Ascending aorta (tissue), 2 donors: ENCODE results near the gene CDK3. TPM values are rescaled to one million over a fixed set of nuclear protein-coding genes. Genes with fewer than 3 reads are reported as not detected.

Source experiments
- DNase-seq, 2 donors: peaks; one replicate each; pipeline ENCODE4 v3.0.0-alpha.2; 2019; ENCODE audit warnings: low spot score in 2 of 2
- H3K27ac ChIP-seq, 2 donors: fragments of 200-600 bp; sonication (generic); one replicate each; pipeline ENCODE4 v1.5.1; 2016 to 2017; ENCODE audit warnings: mild to moderate bottlenecking in 1 of 2
- H3K27me3 ChIP-seq: fragments of 200-600 bp; sonication (generic); one replicate; pipeline ENCODE4 v1.5.1; 2017
- H3K36me3 ChIP-seq, 2 donors: fragments of 200-600 bp; sonication (generic); one replicate each; pipeline ENCODE4 v1.5.1; 2016
- H3K4me1 ChIP-seq, 2 donors: fragments of 200-600 bp; sonication (generic); one replicate each; pipeline ENCODE4 v1.5.1; 2016 to 2017; ENCODE audit warnings: mild to moderate bottlenecking in 1 of 2
- H3K4me3 ChIP-seq, 2 donors: fragments of 200-600 bp; sonication (generic); one replicate each; pipeline ENCODE4 v1.5.1; 2016 to 2017; ENCODE audit warnings: mild to moderate bottlenecking in 1 of 2
- H3K9me3 ChIP-seq, 2 donors: fragments of 200-600 bp; sonication (generic); one replicate each; pipeline ENCODE4 v1.5.1; 2016
- intact Hi-C: fragments of 100-400 bp; cut with DNase I; formaldehyde crosslinking; loops from one replicate; pipeline ENCODE4 v1.15.1; 2023
- total RNA-seq: library from RNA; depleted of rRNA; stranded (reverse); fragments of >200 nt; gene quantifications from one replicate; pipeline ENCODE4 v1.1.0, GENCODE V29; 2016
- TF ChIP-seq, protein P1 (sequence below), 3 experiments: fragments of 200-600 bp in 2 of 3; fragments of 450-650 bp in 1 of 3; sonication (generic) in 2 of 3; IDR thresholded peaks; one replicate each; pipeline ENCODE4 v1.5.1; 2016 to 2019; ENCODE audit warnings: antibody characterized with exemption in 3 of 3, mild to moderate bottlenecking in 1 of 3, moderate library complexity in 1 of 3

Gene CDK3
- total RNA-seq, 1 donor from 2014 or later = 2.1 TPM

DNA sequence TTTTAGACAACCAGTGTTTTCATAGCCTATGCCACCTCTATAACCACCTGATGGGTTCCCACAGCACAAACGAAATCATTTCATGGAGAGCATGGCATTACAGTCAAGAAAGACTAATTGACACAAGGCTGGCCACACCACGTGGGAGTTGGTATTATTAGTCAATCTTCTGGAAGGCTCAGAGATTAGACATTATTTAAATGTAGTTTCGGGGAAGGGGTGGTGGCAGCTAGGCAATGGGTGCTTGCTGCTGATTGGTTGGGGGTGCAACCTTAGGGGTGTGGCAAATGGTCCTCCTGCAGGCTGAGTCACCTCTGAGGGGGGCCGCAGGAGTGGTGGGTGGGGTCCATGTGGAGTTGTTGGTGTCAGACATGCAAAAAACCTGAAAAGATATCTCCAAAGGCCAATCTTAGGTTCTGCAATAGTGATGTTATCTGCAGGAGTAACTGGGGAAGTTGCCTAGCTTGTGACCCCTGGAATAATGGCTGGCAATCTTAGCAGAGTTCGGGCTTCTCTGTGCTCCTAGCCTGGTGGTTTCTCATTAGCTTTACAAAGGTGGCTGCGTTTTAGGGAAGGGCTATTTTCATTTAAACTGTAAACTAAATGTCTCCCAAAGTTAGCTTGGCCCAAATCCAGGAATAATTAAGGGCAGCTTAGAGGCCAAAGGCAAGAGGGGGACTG, 17.0 kb upstream of the CDK3 start:
- H3K9me3 ChIP-seq = no peaks in the 10 kb centered on the region
- no peaks in the 10 kb centered on the region for H3K27me3 ChIP-seq
- no peak for DNase-seq
- intact Hi-C loops = no loop called here
- H3K36me3 ChIP-seq = no peaks in the 10 kb centered on the region
- no peak overlapping the region for H3K27ac ChIP-seq
- H3K4me1 ChIP-seq = peaks cover 0 to 6% of the 10 kb centered on the region in 2 donors
- TF ChIP-seq, protein P1, sequence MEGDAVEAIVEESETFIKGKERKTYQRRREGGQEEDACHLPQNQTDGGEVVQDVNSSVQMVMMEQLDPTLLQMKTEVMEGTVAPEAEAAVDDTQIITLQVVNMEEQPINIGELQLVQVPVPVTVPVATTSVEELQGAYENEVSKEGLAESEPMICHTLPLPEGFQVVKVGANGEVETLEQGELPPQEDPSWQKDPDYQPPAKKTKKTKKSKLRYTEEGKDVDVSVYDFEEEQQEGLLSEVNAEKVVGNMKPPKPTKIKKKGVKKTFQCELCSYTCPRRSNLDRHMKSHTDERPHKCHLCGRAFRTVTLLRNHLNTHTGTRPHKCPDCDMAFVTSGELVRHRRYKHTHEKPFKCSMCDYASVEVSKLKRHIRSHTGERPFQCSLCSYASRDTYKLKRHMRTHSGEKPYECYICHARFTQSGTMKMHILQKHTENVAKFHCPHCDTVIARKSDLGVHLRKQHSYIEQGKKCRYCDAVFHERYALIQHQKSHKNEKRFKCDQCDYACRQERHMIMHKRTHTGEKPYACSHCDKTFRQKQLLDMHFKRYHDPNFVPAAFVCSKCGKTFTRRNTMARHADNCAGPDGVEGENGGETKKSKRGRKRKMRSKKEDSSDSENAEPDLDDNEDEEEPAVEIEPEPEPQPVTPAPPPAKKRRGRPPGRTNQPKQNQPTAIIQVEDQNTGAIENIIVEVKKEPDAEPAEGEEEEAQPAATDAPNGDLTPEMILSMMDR (IDR thresholded peaks at IDR 0.05) = no peak
- no peak overlapping the region for H3K4me3 ChIP-seq

DNA sequence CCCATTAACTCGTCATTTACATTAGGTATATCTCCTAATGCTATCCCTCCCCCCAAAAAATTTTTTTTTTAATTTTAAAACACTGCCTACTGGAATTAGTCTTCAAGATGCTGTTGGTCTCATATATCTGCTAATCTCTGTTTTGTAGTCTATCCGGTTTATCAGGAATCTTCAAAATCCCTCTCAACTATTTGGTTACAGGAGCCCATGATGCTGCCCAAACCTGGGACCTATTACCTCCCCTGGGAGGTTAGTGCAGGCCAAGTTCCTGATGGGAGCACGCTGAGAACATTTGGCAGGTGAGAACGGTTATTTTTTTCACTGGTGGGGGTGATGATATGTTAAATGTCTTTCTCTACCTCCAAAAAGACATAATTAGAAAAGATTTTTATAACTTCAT, 14.7 kb upstream of the CDK3 start:
- DNase-seq = no peak
- no peaks in the 10 kb centered on the region for H3K27me3 ChIP-seq
- H3K4me3 ChIP-seq = no peak overlapping the region
- no peaks in the 10 kb centered on the region for H3K9me3 ChIP-seq
- TF ChIP-seq, protein P1 (IDR thresholded peaks at IDR 0.05) = no peak
- no peak overlapping the region for H3K27ac ChIP-seq
- H3K36me3 ChIP-seq = no peaks in the 10 kb centered on the region
- intact Hi-C loops = no loop called here
- no peaks in the 10 kb centered on the region for H3K4me1 ChIP-seq

GRCh38 chr17:75987041-75987440, 13.6 kb upstream of the CDK3 start:
- intact Hi-C loops = no loop called here
- TF ChIP-seq, protein P1 (IDR thresholded peaks at IDR 0.05) = no peak
- no peak for DNase-seq
- H3K36me3 ChIP-seq = peaks cover 0 to 6% of the 10 kb centered on the region in 2 donors
- H3K4me3 ChIP-seq = no peak overlapping the region
- H3K9me3 ChIP-seq = no peaks in the 10 kb centered on the region
- no peaks in the 10 kb centered on the region for H3K4me1 ChIP-seq
- no peak overlapping the region for H3K27ac ChIP-seq
- no peaks in the 10 kb centered on the region for H3K27me3 ChIP-seq

DNA sequence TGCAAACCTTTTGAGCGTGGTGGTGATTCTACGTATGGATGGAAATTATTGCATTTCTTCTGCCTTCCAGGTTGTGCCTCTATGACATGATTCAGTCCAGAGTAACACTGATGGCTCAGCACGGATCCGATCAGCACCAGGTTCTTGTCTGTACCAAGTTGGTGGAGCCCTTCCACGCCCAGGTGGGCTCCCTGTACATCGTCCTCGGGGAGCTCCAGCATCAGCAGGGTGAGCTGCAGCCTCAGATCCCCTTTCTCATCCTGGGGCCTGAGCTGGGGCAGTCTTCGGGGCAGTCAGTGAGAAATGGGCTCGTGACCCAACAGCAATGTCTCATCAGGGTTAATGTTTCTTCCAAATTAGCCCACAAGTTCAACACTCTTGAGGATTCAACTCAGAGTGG, 9.3 kb upstream of the CDK3 start:
- H3K36me3 ChIP-seq = peaks cover 4 to 12% of the 10 kb centered on the region in 2 donors
- no peaks in the 10 kb centered on the region for H3K9me3 ChIP-seq
- no peak overlapping the region for H3K27ac ChIP-seq
- no peaks in the 10 kb centered on the region for H3K4me1 ChIP-seq
- no peak for DNase-seq
- TF ChIP-seq, protein P1 (IDR thresholded peaks at IDR 0.05) = no peak
- intact Hi-C loops = no loop called here
- H3K27me3 ChIP-seq = no peaks in the 10 kb centered on the region
- H3K4me3 ChIP-seq = no peak overlapping the region

DNA sequence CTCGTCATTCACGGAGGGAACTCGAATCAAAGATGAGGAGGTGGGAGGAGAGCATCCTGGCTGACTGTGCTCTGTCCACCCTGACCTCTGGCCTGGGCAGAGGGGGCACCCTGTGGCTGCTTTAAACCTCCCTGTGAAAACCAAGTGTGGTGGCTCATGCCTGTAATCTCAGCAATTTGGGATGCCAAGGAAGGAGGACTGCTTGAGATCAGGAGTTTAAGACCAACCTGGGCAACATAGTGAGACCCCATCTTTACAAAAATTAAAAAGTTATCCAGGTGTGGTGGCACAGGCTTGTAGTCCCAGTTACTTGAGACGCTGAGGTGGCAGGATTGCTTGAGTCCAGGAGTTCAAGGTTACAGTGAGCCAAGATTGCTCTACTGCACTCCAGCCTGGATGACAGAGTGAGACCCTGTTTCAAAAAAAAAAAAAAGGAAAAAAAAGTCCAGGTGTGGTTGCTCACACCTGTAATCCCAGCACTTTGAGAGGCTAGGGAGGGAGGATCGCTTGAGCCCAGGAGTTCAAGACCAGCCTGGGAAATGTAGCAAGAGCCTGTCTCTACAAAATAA, 5.8 kb upstream of the CDK3 start:
- Histone ChIP-seq H3K4me3 (no peak overlapping the region), H3K27ac (no peak overlapping the region), H3K4me1 (no peaks in the 10 kb centered on the region), H3K27me3 (no peaks in the 10 kb centered on the region), H3K36me3 (peaks cover 4 to 12% of the 10 kb centered on the region in 2 donors), H3K9me3 (no peaks in the 10 kb centered on the region)
- TF ChIP-seq, protein P1 (IDR thresholded peaks at IDR 0.05) = no peak
- intact Hi-C loops = no loop called here
- DNase-seq = no peak
